GM21529 (cell line): ENCODE results near the gene SOHLH1.

Source experiments
- ATAC-seq: cut with Tn5 transposase; IDR thresholded peaks from one replicate; pipeline ENCODE4 v1.9.1; 2021; ENCODE audit not compliant: unreplicated experiment

Gene SOHLH1

GRCh38 chr9:135662758-135663450 lies 36.4 kb downstream of the SOHLH1 start, which contains the start of gene LCN9:
LCN9 (plus strand) TSS chr9:135663309; CDS start chr9:135663322, 13 bp downstream.
- ATAC-seq, result no peak

GRCh38 chr9:135661816-135662560 lies 37.3 kb downstream of the SOHLH1 start:
- no peak for ATAC-seq

GRCh38 chr9:135660407-135660806 lies 38.9 kb downstream of the SOHLH1 start:
- no peak for ATAC-seq

- ATAC-seq, result no peak
These were observed 40.0 kb downstream of the SOHLH1 start for GRCh38 chr9:135659252-135659651.

GRCh38 chr9:135657416-135657815 lies 41.9 kb downstream of the SOHLH1 start:
- no peak for ATAC-seq

- ATAC-seq, result no peak
These were observed 44.0 kb downstream of the SOHLH1 start for GRCh38 chr9:135655317-135655716.

GRCh38 chr9:135650408-135650807 lies 48.9 kb downstream of the SOHLH1 start:
- ATAC-seq, result no peak

- ATAC-seq, result no peak
These were observed 49.8 kb downstream of the SOHLH1 start for GRCh38 chr9:135649508-135649907.

- ATAC-seq, result no peak
These were observed 50.5 kb downstream of the SOHLH1 start for GRCh38 chr9:135648494-135649410.

GRCh38 chr9:135647884-135648283 lies 51.4 kb downstream of the SOHLH1 start:
- ATAC-seq, result no peak

GRCh38 chr9:135644631-135645218 lies 54.6 kb downstream of the SOHLH1 start:
- ATAC-seq, result no peak
